ENCODE results near the gene LRRC23. TPM values are rescaled to one million over a fixed set of nuclear protein-coding genes. Genes with fewer than 3 reads are reported as not detected.

The LRRC23 gene
- total and polyA plus RNA-seq, 2 of the 13 experiments (the other 11 are each of a cell fraction or from before 2014, with no cell fraction given): 6.0 to 7.8 TPM

DNA sequence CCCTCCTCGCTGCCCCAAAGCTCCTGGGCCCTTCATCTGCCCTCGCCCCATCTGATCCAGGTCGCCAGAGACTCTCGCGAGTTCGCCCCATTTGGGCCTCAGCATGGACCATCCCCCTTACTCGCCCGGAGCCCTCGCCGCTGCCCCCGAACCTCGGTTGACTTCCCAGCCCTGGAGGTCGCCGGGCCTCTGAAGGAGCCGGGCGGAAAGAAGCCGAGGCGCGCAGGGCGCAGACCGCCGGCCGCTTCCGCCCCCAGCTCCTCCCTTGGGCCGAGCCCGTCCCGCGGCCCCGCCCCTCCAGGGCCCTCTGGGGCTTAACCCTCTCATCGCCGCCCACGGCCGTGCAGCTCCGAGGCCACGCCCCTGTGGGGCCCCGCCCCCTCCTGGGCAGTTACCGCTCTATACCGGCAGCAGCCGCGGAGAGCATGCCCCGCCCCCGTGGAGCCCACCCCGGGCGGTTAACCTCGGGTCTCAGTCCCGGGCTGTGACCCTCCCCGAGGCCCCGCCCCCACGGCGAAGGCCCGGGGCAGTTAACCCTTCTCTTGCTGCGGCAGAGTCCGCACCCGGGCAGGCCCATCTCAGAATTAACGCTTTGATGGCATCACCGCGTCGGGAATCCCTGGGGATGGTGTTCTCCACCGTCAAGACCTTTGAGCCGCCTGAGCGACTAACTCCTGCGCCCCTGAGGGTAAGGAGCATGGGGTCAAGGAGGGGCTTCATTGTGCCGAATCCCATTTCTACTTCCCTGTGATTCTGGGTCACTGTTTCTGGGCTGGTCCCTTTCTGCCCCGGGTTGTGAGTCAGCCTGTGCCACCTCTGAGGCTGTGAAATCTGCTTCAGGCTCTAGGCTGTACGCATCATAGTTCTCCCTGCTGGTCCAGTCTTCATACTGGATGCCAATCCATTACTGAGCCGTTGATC lies 31.3 kb upstream of the LRRC23 start, which contains the start of gene SPSB2 (continued):
- TF ChIP-seq SP1 (IDR thresholded peaks at IDR 0.05): peak; percentile 63; the same call in 1 of the 2 replicates
- peak; percentile 98 for TF ChIP-seq SP1 (CRISPR knock-in tag; IDR thresholded peaks at IDR 0.05)
- no peak for TF ChIP-seq ZC3H13 (CRISPR knock-in tag; IDR thresholded peaks at IDR 0.05)
- TF ChIP-seq, protein P1, sequence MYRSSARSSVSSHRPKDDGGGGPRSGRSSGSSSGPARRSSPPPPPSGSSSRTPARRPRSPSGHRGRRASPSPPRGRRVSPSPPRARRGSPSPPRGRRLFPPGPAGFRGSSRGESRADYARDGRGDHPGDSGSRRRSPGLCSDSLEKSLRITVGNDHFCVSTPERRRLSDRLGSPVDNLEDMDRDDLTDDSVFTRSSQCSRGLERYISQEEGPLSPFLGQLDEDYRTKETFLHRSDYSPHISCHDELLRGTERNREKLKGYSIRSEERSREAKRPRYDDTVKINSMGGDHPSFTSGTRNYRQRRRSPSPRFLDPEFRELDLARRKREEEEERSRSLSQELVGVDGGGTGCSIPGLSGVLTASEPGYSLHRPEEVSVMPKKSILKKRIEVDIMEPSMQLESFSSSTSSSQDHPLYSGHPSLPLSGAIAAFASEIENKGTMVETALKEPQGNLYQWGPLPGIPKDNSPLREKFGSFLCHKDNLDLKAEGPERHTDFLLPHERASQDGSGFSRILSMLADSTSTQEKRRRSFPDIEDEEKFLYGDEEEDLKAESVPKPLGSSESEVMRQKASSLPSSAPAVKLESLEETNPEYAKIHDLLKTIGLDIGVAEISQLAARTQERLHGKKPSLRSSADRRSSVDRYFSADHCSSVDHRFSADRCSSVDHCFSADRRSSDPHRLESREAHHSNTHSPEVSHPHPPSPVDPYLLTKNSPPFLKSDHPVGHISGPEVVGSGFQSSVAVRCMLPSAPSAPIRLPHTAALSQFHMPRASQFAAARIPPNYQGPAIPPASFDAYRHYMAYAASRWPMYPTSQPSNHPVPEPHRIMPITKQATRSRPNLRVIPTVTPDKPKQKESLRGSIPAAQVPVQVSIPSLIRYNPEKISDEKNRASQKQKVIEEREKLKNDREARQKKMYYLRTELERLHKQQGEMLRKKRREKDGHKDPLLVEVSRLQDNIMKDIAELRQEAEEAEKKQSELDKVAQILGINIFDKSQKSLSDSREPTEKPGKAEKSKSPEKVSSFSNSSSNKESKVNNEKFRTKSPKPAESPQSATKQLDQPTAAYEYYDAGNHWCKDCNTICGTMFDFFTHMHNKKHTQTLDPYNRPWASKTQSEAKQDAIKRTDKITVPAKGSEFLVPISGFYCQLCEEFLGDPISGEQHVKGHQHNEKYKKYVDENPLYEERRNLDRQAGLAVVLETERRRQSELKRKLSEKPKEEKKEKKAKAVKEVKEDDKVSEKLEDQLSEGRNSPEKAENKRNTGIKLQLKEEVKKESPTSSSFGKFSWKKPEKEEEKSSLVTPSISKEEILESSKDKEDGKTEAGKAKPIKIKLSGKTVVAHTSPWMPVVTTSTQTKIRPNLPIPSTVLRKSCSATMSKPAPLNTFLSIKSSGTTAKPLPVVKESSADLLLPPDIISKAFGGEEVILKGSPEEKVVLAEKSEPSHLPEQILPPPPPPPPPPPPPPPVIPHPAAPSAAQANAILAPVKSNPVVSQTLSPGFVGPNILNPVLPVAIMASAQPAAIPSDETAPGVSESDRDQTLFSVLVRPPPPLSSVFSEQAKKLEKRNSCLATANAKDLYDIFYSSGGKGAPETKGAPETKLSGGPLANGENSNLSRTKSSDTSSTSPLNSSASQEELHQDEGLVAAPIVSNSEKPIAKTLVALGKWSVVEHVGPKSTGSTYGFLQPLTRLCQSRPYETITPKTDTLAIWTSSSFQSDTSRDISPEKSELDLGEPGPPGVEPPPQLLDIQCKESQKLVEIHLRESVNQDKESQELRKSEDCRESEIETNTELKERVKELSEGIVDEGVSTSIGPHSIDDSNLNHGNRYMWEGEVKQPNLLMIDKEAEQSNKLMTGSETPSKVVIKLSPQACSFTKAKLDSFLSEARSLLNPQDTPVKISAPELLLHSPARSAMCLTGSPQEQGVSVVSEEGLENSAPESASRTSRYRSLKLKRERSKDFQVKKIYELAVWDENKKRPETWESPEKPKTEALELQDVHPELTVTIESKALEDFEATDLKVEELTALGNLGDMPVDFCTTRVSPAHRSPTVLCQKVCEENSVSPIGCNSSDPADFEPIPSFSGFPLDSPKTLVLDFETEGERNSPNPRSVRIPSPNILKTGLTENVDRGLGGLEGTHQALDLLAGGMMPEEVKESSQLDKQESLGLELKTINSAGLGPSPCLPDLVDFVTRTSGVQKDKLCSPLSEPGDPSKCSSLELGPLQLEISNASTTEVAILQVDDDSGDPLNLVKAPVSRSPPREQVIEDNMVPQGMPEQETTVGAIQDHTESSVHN (CRISPR knock-in tag; IDR thresholded peaks at IDR 0.05): no peak
- TF ChIP-seq, protein P2, sequence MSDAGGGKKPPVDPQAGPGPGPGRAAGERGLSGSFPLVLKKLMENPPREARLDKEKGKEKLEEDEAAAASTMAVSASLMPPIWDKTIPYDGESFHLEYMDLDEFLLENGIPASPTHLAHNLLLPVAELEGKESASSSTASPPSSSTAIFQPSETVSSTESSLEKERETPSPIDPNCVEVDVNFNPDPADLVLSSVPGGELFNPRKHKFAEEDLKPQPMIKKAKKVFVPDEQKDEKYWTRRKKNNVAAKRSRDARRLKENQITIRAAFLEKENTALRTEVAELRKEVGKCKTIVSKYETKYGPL (CRISPR knock-in tag; IDR thresholded peaks at IDR 0.05): no peak
- TF ChIP-seq, protein P3, sequence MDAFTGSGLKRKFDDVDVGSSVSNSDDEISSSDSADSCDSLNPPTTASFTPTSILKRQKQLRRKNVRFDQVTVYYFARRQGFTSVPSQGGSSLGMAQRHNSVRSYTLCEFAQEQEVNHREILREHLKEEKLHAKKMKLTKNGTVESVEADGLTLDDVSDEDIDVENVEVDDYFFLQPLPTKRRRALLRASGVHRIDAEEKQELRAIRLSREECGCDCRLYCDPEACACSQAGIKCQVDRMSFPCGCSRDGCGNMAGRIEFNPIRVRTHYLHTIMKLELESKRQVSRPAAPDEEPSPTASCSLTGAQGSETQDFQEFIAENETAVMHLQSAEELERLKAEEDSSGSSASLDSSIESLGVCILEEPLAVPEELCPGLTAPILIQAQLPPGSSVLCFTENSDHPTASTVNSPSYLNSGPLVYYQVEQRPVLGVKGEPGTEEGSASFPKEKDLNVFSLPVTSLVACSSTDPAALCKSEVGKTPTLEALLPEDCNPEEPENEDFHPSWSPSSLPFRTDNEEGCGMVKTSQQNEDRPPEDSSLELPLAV (CRISPR knock-in tag; conservative IDR thresholded peaks at IDR 0.05; ENCODE audit: low read depth): no peak
- TF ChIP-seq ZNF335 (CRISPR knock-in tag; IDR thresholded peaks at IDR 0.05): no peak; the same call in 1 of the 2 replicates
- TF ChIP-seq, protein P4, sequence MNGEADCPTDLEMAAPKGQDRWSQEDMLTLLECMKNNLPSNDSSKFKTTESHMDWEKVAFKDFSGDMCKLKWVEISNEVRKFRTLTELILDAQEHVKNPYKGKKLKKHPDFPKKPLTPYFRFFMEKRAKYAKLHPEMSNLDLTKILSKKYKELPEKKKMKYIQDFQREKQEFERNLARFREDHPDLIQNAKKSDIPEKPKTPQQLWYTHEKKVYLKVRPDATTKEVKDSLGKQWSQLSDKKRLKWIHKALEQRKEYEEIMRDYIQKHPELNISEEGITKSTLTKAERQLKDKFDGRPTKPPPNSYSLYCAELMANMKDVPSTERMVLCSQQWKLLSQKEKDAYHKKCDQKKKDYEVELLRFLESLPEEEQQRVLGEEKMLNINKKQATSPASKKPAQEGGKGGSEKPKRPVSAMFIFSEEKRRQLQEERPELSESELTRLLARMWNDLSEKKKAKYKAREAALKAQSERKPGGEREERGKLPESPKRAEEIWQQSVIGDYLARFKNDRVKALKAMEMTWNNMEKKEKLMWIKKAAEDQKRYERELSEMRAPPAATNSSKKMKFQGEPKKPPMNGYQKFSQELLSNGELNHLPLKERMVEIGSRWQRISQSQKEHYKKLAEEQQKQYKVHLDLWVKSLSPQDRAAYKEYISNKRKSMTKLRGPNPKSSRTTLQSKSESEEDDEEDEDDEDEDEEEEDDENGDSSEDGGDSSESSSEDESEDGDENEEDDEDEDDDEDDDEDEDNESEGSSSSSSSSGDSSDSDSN (CRISPR knock-in tag; IDR thresholded peaks at IDR 0.05): peak; percentile 76; the same call in 1 of the 2 replicates
- TF ChIP-seq HCFC1 (IDR thresholded peaks at IDR 0.05; ENCODE audit: low read depth, low read length): no peak; the same call in 1 of the 2 replicates
- TF ChIP-seq ZNF124 (CRISPR knock-in tag; IDR thresholded peaks at IDR 0.05): no peak
- TF ChIP-seq ZNF547 (CRISPR knock-in tag; IDR thresholded peaks at IDR 0.05): peak; percentile 38; the same call in 1 of the 2 replicates
- TF ChIP-seq TAF15 (IDR thresholded peaks at IDR 0.05; ENCODE audit: low read depth, low read length, poor library complexity, severe bottlenecking): no peak
- TF ChIP-seq BHLHE40 (IDR thresholded peaks at IDR 0.05; ENCODE audit: low read length): 0 out of 2 replicates have a peak, but pooled peaks have one; percentile 11
- TF ChIP-seq HOXA5 (CRISPR knock-in tag; IDR thresholded peaks at IDR 0.05): no peak
- peak; percentile 88; the same call in 1 of the 2 replicates for TF ChIP-seq ZNF816 (CRISPR knock-in tag; IDR thresholded peaks at IDR 0.05; ENCODE audit: borderline replicate concordance)
- TF ChIP-seq HES4 (CRISPR knock-in tag; IDR thresholded peaks at IDR 0.05; ENCODE audit: borderline replicate concordance): no peak
